Ascending aorta (tissue), 2 donors: ENCODE measurements around the gene PACS2. TPM values are rescaled to one million over a fixed set of nuclear protein-coding genes. Genes with fewer than 3 reads are reported as not detected.
A peak's percentile ranks its signal among the peaks of the same experiment; 100 is the strongest.

Experiments used
- DNase-seq, 2 donors: peaks; one replicate each; pipeline ENCODE4 v3.0.0-alpha.2; 2019; ENCODE audit warnings: low spot score in 2 of 2
- H3K27ac ChIP-seq, 2 donors: fragments of 200-600 bp; sonication (generic); one replicate each; pipeline ENCODE4 v1.5.1; 2016 to 2017; ENCODE audit warnings: mild to moderate bottlenecking in 1 of 2
- H3K27me3 ChIP-seq: fragments of 200-600 bp; sonication (generic); one replicate; pipeline ENCODE4 v1.5.1; 2017
- H3K36me3 ChIP-seq, 2 donors: fragments of 200-600 bp; sonication (generic); one replicate each; pipeline ENCODE4 v1.5.1; 2016
- H3K4me1 ChIP-seq, 2 donors: fragments of 200-600 bp; sonication (generic); one replicate each; pipeline ENCODE4 v1.5.1; 2016 to 2017; ENCODE audit warnings: mild to moderate bottlenecking in 1 of 2
- H3K4me3 ChIP-seq, 2 donors: fragments of 200-600 bp; sonication (generic); one replicate each; pipeline ENCODE4 v1.5.1; 2016 to 2017; ENCODE audit warnings: mild to moderate bottlenecking in 1 of 2
- H3K9me3 ChIP-seq, 2 donors: fragments of 200-600 bp; sonication (generic); one replicate each; pipeline ENCODE4 v1.5.1; 2016
- intact Hi-C: fragments of 100-400 bp; cut with DNase I; formaldehyde crosslinking; loops from one replicate; pipeline ENCODE4 v1.15.1; 2023
- total RNA-seq: library from RNA; depleted of rRNA; stranded (reverse); fragments of >200 nt; gene quantifications from one replicate; pipeline ENCODE4 v1.1.0, GENCODE V29; 2016
- TF ChIP-seq, protein P1 (sequence below), 3 experiments: fragments of 200-600 bp in 2 of 3; fragments of 450-650 bp in 1 of 3; sonication (generic) in 2 of 3; IDR thresholded peaks; one replicate each; pipeline ENCODE4 v1.5.1; 2016 to 2019; ENCODE audit warnings: antibody characterized with exemption in 3 of 3, mild to moderate bottlenecking in 1 of 3, moderate library complexity in 1 of 3

Gene PACS2
- total RNA-seq, 1 donor from 2014 or later = 153 TPM

DNA sequence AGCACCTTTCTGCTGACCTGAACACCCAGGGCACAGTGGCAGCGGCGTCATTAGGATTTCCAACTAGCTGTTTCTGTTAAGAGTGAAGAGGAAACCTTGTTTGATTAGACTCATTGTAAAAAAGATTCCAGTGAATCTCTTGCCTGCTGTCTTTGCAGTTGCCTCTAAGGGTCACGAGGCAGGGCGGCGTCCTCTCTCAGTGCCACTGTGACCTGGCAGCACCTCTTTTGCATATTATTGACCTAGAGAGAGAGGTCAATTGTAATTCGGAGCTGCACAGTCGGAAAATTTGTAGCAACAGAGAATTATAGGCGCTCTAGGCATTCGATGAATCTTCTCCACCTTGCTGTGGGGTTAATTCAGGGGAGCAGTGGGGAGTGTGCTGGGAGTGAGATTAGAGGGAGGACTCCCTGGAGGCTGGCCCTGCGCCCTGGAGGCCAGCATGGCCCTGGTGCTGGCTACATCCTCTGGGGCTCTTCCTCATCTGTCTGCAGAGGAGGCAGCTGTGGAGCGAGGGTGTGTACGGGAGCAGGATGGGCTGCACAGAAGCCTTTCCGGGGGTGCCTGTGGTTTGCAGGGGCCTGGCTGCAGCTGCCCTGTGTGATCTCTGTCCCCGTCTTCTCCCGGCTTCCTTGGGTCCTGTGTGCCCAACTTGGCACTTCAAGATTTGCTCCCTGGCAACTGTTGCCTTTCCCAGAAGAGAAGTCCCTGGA is 14.3 kb downstream of the PACS2 start:
- no peaks in the 10 kb centered on the region for H3K36me3 ChIP-seq
- peaks cover 0 to 15% of the 10 kb centered on the region in 2 donors for H3K4me1 ChIP-seq
- intact Hi-C loops = no loop called here
- no peak overlapping the region for H3K4me3 ChIP-seq
- no peaks in the 10 kb centered on the region for H3K27me3 ChIP-seq
- H3K27ac ChIP-seq = no peak overlapping the region
- DNase-seq = no peak
- H3K9me3 ChIP-seq = no peaks in the 10 kb centered on the region
- TF ChIP-seq, protein P1, sequence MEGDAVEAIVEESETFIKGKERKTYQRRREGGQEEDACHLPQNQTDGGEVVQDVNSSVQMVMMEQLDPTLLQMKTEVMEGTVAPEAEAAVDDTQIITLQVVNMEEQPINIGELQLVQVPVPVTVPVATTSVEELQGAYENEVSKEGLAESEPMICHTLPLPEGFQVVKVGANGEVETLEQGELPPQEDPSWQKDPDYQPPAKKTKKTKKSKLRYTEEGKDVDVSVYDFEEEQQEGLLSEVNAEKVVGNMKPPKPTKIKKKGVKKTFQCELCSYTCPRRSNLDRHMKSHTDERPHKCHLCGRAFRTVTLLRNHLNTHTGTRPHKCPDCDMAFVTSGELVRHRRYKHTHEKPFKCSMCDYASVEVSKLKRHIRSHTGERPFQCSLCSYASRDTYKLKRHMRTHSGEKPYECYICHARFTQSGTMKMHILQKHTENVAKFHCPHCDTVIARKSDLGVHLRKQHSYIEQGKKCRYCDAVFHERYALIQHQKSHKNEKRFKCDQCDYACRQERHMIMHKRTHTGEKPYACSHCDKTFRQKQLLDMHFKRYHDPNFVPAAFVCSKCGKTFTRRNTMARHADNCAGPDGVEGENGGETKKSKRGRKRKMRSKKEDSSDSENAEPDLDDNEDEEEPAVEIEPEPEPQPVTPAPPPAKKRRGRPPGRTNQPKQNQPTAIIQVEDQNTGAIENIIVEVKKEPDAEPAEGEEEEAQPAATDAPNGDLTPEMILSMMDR (IDR thresholded peaks at IDR 0.05) = no peak

- Histone ChIP-seq H3K9me3 (no peaks in the 10 kb centered on the region), H3K36me3 (no peaks in the 10 kb centered on the region), H3K27ac (peak overlapping the region; percentile 5 to 66), H3K4me3 (no peak overlapping the region), H3K27me3 (no peaks in the 10 kb centered on the region), H3K4me1 (peaks cover 0 to 9% of the 10 kb centered on the region in 2 donors)
- no peak for DNase-seq
- intact Hi-C loops = no loop called here
- TF ChIP-seq, protein P1 (IDR thresholded peaks at IDR 0.05) = no peak
These were observed 15.0 kb downstream of the PACS2 start for GRCh38 chr14:105329411-105330150.

GRCh38 chr14:105330491-105330895 is 15.9 kb downstream of the PACS2 start:
- Histone ChIP-seq H3K27me3 (no peaks in the 10 kb centered on the region), H3K4me3 (no peak overlapping the region), H3K36me3 (no peaks in the 10 kb centered on the region), H3K4me1 (peaks cover 0 to 6% of the 10 kb centered on the region in 2 donors), H3K27ac (peak overlapping the region; percentile 47 to 66), H3K9me3 (no peaks in the 10 kb centered on the region)
- intact Hi-C loops = no loop called here
- DNase-seq = peak in 1 of 2 donors; percentile 73
- TF ChIP-seq, protein P1 (IDR thresholded peaks at IDR 0.05) = no peak

GRCh38 chr14:105331575-105332349 is 17.2 kb downstream of the PACS2 start:
- H3K9me3 ChIP-seq = no peaks in the 10 kb centered on the region
- TF ChIP-seq, protein P1 (IDR thresholded peaks at IDR 0.05) = no peak
- no peaks in the 10 kb centered on the region for H3K36me3 ChIP-seq
- intact Hi-C loops = no loop called here
- no peak overlapping the region for H3K4me3 ChIP-seq
- no peak overlapping the region for H3K27ac ChIP-seq
- peaks cover 0 to 6% of the 10 kb centered on the region in 2 donors for H3K4me1 ChIP-seq
- H3K27me3 ChIP-seq = no peaks in the 10 kb centered on the region
- DNase-seq = no peak

- H3K9me3 ChIP-seq = no peaks in the 10 kb centered on the region
- H3K36me3 ChIP-seq = no peaks in the 10 kb centered on the region
- H3K4me1 ChIP-seq = peaks cover 0 to 6% of the 10 kb centered on the region in 2 donors
- no peaks in the 10 kb centered on the region for H3K27me3 ChIP-seq
- TF ChIP-seq, protein P1 (IDR thresholded peaks at IDR 0.05) = no peak
- H3K4me3 ChIP-seq = no peak overlapping the region
- no peak for DNase-seq
- H3K27ac ChIP-seq = no peak overlapping the region
- intact Hi-C loops = no loop called here
These were observed 17.9 kb downstream of the PACS2 start for GRCh38 chr14:105332350-105332874.
